Activated CD4-positive, alpha-beta T cell treated with anti-CD3 and anti-CD28 coated beads for 1 hour (primary cell): ENCODE data around the gene SIK2.

Experiments used
- DNase-seq: peaks from one replicate; pipeline ENCODE4 v3.0.0-alpha.2; 2020

Gene SIK2

GRCh38 chr11:111601979-111602864, at the start of gene SIK2:
SIK2 (plus strand) TSS chr11:111602449; CDS start chr11:111602564, 115 bp downstream.
- DNase-seq = peak; percentile 80

- DNase-seq = no peak
These were observed 47.7 kb upstream of the SIK2 start for GRCh38 chr11:111554532-111554931.

GRCh38 chr11:111555255-111555654, 47.0 kb upstream of the SIK2 start:
- no peak for DNase-seq

GRCh38 chr11:111557425-111558111, 44.7 kb upstream of the SIK2 start:
- DNase-seq = no peak

- no peak for DNase-seq
These were observed 42.3 kb upstream of the SIK2 start for GRCh38 chr11:111559800-111560464.

- DNase-seq = no peak
These were observed 41.4 kb upstream of the SIK2 start for GRCh38 chr11:111560800-111561199.

GRCh38 chr11:111561306-111561705, 40.9 kb upstream of the SIK2 start:
- DNase-seq = no peak

- DNase-seq = no peak
These were observed 40.4 kb upstream of the SIK2 start for GRCh38 chr11:111561791-111562325.

- no peak for DNase-seq
These were observed 39.4 kb upstream of the SIK2 start for GRCh38 chr11:111562692-111563389.

GRCh38 chr11:111565114-111565720, 37.0 kb upstream of the SIK2 start:
- peak; percentile 23 for DNase-seq

- DNase-seq = no peak
These were observed 35.9 kb upstream of the SIK2 start for GRCh38 chr11:111566324-111566723.

- no peak for DNase-seq
These were observed 32.8 kb upstream of the SIK2 start for GRCh38 chr11:111569476-111569875.

- DNase-seq = no peak
These were observed 31.5 kb upstream of the SIK2 start for GRCh38 chr11:111570796-111571195.

GRCh38 chr11:111571829-111572501, 30.3 kb upstream of the SIK2 start:
- DNase-seq = no peak

GRCh38 chr11:111572581-111572980, 29.7 kb upstream of the SIK2 start:
- no peak for DNase-seq

GRCh38 chr11:111573821-111574249, 28.4 kb upstream of the SIK2 start:
- no peak for DNase-seq

- no peak for DNase-seq
These were observed 27.6 kb upstream of the SIK2 start for GRCh38 chr11:111574373-111575225.

GRCh38 chr11:111575740-111576139, 26.5 kb upstream of the SIK2 start:
- DNase-seq = no peak

GRCh38 chr11:111577821-111578220, 24.4 kb upstream of the SIK2 start:
- DNase-seq = no peak

- no peak for DNase-seq
These were observed 20.9 kb upstream of the SIK2 start for GRCh38 chr11:111581341-111581740.

GRCh38 chr11:111582163-111582562, 20.1 kb upstream of the SIK2 start:
- no peak for DNase-seq
